ENCODE measurements around the gene DCP1A.
A peak's percentile ranks its signal among the peaks of the same experiment; 100 is the strongest.
"Not testable (repeated sequence)": the region's sequence is repeated elsewhere in the genome, so short reads cannot be mapped to it uniquely, and the experiment has no call there.

The DCP1A gene

GRCh38 chr3:53347261-53348064, at the start of gene DCP1A:
DCP1A (minus strand) TSS chr3:53347543; CDS start chr3:53347517, 26 bp downstream.
- DNase-seq = peak; percentile 90 to 93

- no peak for DNase-seq
Observed at GRCh38 chr3:53384465-53385423, 37.4 kb upstream of the DCP1A start.

GRCh38 chr3:53382106-53382505, 34.8 kb upstream of the DCP1A start:
- no peak for DNase-seq

- no peak for DNase-seq
Observed at GRCh38 chr3:53380306-53380705, 33.0 kb upstream of the DCP1A start.

- no peak for DNase-seq
Observed at GRCh38 chr3:53379898-53380297, 32.6 kb upstream of the DCP1A start.

GRCh38 chr3:53377794-53378193, 30.5 kb upstream of the DCP1A start:
- DNase-seq = no peak

- no peak for DNase-seq
Observed at GRCh38 chr3:53376679-53377078, 29.3 kb upstream of the DCP1A start.

- peak; percentile 6 to 57 for DNase-seq
Observed at GRCh38 chr3:53375019-53375418, 27.7 kb upstream of the DCP1A start.

GRCh38 chr3:53370719-53371118, 23.4 kb upstream of the DCP1A start:
- not testable (repeated sequence) for DNase-seq

GRCh38 chr3:53361852-53362251, 14.5 kb upstream of the DCP1A start:
- DNase-seq = no peak

- DNase-seq = no peak
Observed at GRCh38 chr3:53357458-53357857, 10.1 kb upstream of the DCP1A start.

- no peak for DNase-seq
Observed at GRCh38 chr3:53354945-53355498, 7.7 kb upstream of the DCP1A start.

GRCh38 chr3:53353202-53353601, 5.9 kb upstream of the DCP1A start:
- no peak for DNase-seq

- peak; percentile 49 to 76 for DNase-seq
Observed at GRCh38 chr3:53350652-53351051, 3.3 kb upstream of the DCP1A start.

- DNase-seq = not testable (repeated sequence)
Observed at GRCh38 chr3:53348118-53348517, 775 bp upstream of the DCP1A start.

- DNase-seq = no peak
Observed at GRCh38 chr3:53346922-53347260, 452 bp downstream of the DCP1A start.

GRCh38 chr3:53346514-53346913, 829 bp downstream of the DCP1A start:
- no peak for DNase-seq

GRCh38 chr3:53342353-53342752, 5.0 kb downstream of the DCP1A start:
- no peak for DNase-seq

GRCh38 chr3:53337167-53337940, 10.0 kb downstream of the DCP1A start:
- DNase-seq = no peak

GRCh38 chr3:53334742-53335141, 12.6 kb downstream of the DCP1A start:
- DNase-seq = no peak

GRCh38 chr3:53331871-53332270, 15.5 kb downstream of the DCP1A start:
- no peak for DNase-seq

GRCh38 chr3:53329897-53330296, 17.4 kb downstream of the DCP1A start:
- no peak for DNase-seq

GRCh38 chr3:53328746-53329145, 18.6 kb downstream of the DCP1A start:
- no peak for DNase-seq
